8988T (cell line): ENCODE measurements around the gene KRT5.
"Not testable (repeated sequence)": the region's sequence is repeated elsewhere in the genome, so short reads cannot be mapped to it uniquely, and the experiment has no call there.

Experiments
- DNase-seq: peaks from one replicate; pipeline ENCODE4 v3.0.0; 2011

KRT5 gene

GRCh38 chr12:52518574-52519386, 1.4 kb downstream of the KRT5 start:
- no peak for DNase-seq

- DNase-seq: no peak
Observed at GRCh38 chr12:52517888-52518287, 2.3 kb downstream of the KRT5 start.

- no peak for DNase-seq
Observed at GRCh38 chr12:52517005-52517835, 3.0 kb downstream of the KRT5 start.

GRCh38 chr12:52515927-52516831, 4.0 kb downstream of the KRT5 start:
- no peak for DNase-seq

- no peak for DNase-seq
Observed at GRCh38 chr12:52515319-52515646, 4.9 kb downstream of the KRT5 start.

- no peak for DNase-seq
Observed at GRCh38 chr12:52514471-52515318, 5.5 kb downstream of the KRT5 start.

- DNase-seq: no peak
Observed at GRCh38 chr12:52513736-52514135, 6.5 kb downstream of the KRT5 start.

- DNase-seq: no peak
Observed at GRCh38 chr12:52508211-52508610, 12.0 kb downstream of the KRT5 start.

- DNase-seq: no peak
Observed at GRCh38 chr12:52506858-52507715, 13.1 kb downstream of the KRT5 start.

GRCh38 chr12:52502877-52503276, 17.3 kb downstream of the KRT5 start:
- no peak for DNase-seq

GRCh38 chr12:52501490-52501889, 18.7 kb downstream of the KRT5 start:
- DNase-seq: no peak

GRCh38 chr12:52500574-52500973, 19.6 kb downstream of the KRT5 start:
- not testable (repeated sequence) for DNase-seq

- no peak for DNase-seq
Observed at GRCh38 chr12:52499806-52500560, 20.2 kb downstream of the KRT5 start.

GRCh38 chr12:52498946-52499345, 21.2 kb downstream of the KRT5 start:
- no peak for DNase-seq

GRCh38 chr12:52497975-52498374, 22.2 kb downstream of the KRT5 start:
- no peak for DNase-seq

- DNase-seq: no peak
Observed at GRCh38 chr12:52496590-52497071, 23.6 kb downstream of the KRT5 start.

GRCh38 chr12:52496054-52496453, 24.1 kb downstream of the KRT5 start:
- no peak for DNase-seq

- no peak for DNase-seq
Observed at GRCh38 chr12:52495389-52495788, 24.8 kb downstream of the KRT5 start.

GRCh38 chr12:52494518-52494917, 25.7 kb downstream of the KRT5 start:
- DNase-seq: no peak

GRCh38 chr12:52494100-52494499, 26.1 kb downstream of the KRT5 start:
- DNase-seq: no peak
